Tibial nerve (tissue), 4 donors: ENCODE results near the gene RAB30. TPM values are rescaled to one million over a fixed set of nuclear protein-coding genes. Genes with fewer than 3 reads are reported as not detected.

ENCODE experiments used
- DNase-seq, 2 donors: peaks; one replicate each; pipeline ENCODE4 v3.0.0-alpha.2; 2019; ENCODE audit warnings: low spot score in 2 of 2
- H3K27ac ChIP-seq, 4 donors: fragments of 200-600 bp; sonication (generic) in 3 of 4; one replicate each; pipeline ENCODE4 v1.5.1; 2017 to 2019; ENCODE audit warnings: mild to moderate bottlenecking in 1 of 4
- H3K27me3 ChIP-seq, 2 donors: fragments of 200-600 bp; sonication (generic) in 1 of 2; one replicate each; pipeline versions ENCODE4 v1.5.1 to v1.6.0; 2017 to 2019
- H3K36me3 ChIP-seq, 3 donors: fragments of 200-600 bp; sonication (generic); one replicate each; pipeline ENCODE4 v1.5.1; 2018 to 2019
- H3K4me1 ChIP-seq, 4 donors: fragments of 200-600 bp; sonication (generic) in 3 of 4; one replicate each; pipeline ENCODE4 v1.5.1; 2017 to 2019
- H3K4me3 ChIP-seq, 4 donors: fragments of 200-600 bp; sonication (generic) in 3 of 4; one replicate each; pipeline ENCODE4 v1.5.1; 2017 to 2019; ENCODE audit warnings: mild to moderate bottlenecking in 1 of 4, moderate library complexity in 1 of 4
- H3K9me3 ChIP-seq, 4 donors: fragments of 200-600 bp; sonication (generic) in 3 of 4; one replicate each; pipeline ENCODE4 v1.5.1; 2017 to 2019
- EP300 ChIP-seq, 2 donors: sonication (generic); formaldehyde crosslinking; IDR thresholded peaks; one replicate each; pipeline ENCODE4 v1.6.1; 2017; ENCODE audit warnings: antibody characterized with exemption in 2 of 2, mild to moderate bottlenecking in 1 of 2
- POLR2A ChIP-seq, 2 donors: fragments of 450-650 bp; IDR thresholded peaks; one replicate each; pipeline ENCODE4 v1.6.1; 2017; ENCODE audit warnings: antibody characterized with exemption in 2 of 2, mild to moderate bottlenecking in 2 of 2, moderate library complexity in 2 of 2
- WGBS, 2 donors: methylation state at CpG; one replicate each; pipeline ENCODE4 v1.1.5; 2018; 5-methylcytosine and 5-hydroxymethylcytosine counted together
- total RNA-seq, 4 donors: library from RNA; depleted of rRNA; stranded (reverse); fragments of >200 nt; gene quantifications; one replicate each; pipeline ENCODE4 v1.1.0, GENCODE V29; 2016
- TF ChIP-seq, protein P1 (sequence below), 5 experiments: fragments of 200-600 bp in 3 of 5; fragments of 450-650 bp in 2 of 5; sonication (generic) in 3 of 5; IDR thresholded peaks; one replicate each; pipeline ENCODE4 v1.5.1; 2016 to 2019; ENCODE audit warnings: antibody characterized with exemption in 5 of 5, mild to moderate bottlenecking in 3 of 5, moderate library complexity in 2 of 5

The RAB30 gene
- total RNA-seq, 4 donors from 2014 or later, result 19.8 to 50.4 (median 31.2) TPM

DNA sequence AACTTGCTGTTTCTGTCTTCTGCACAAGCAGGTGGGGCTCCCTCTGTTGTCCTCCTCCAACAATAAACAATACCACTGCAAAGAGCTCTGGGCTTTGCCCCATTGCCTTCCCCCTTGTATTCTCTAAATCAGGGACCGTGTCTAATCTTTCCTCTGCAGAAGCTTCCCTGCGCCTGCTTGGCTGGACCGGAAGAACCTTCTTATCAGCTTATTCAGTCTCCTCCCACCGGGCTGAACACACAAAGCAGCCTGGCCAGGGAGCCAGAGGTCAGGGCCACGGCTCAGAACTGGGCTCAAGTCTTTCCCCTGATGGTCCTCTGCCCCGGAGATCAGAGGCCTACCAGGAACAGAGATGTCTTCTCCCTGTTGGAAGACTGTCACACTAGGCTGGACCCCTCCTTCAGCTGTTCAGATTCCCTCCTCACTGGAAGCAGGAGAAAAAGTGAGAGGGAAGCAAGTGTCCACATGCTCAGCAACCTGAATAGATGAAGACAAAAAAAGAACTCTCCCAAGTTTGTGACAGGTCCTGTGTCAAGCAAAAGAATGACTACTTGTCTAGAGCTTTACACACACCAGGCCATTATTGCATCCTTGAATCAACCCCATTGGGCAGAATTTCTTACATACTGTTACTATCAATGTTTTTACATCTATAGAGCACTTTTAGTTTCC lies 63.7 kb downstream of the RAB30 start:
- DNase-seq, result no peak
- peak overlapping the region in 3 of 4 donors; percentile 41 to 73 (median 53) for H3K27ac ChIP-seq
- H3K4me3 ChIP-seq, result no peak overlapping the region
- no peak for TF ChIP-seq POLR2A (IDR thresholded peaks at IDR 0.05)
- TF ChIP-seq, protein P1, sequence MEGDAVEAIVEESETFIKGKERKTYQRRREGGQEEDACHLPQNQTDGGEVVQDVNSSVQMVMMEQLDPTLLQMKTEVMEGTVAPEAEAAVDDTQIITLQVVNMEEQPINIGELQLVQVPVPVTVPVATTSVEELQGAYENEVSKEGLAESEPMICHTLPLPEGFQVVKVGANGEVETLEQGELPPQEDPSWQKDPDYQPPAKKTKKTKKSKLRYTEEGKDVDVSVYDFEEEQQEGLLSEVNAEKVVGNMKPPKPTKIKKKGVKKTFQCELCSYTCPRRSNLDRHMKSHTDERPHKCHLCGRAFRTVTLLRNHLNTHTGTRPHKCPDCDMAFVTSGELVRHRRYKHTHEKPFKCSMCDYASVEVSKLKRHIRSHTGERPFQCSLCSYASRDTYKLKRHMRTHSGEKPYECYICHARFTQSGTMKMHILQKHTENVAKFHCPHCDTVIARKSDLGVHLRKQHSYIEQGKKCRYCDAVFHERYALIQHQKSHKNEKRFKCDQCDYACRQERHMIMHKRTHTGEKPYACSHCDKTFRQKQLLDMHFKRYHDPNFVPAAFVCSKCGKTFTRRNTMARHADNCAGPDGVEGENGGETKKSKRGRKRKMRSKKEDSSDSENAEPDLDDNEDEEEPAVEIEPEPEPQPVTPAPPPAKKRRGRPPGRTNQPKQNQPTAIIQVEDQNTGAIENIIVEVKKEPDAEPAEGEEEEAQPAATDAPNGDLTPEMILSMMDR (IDR thresholded peaks at IDR 0.05), result no peak
- TF ChIP-seq EP300 (IDR thresholded peaks at IDR 0.05), result peak in 1 of 2 donors; percentile 14
- peaks cover 0 to 65% (median 38%) of the 10 kb centered on the region in 4 donors for H3K4me1 ChIP-seq
- no peaks in the 10 kb centered on the region for H3K36me3 ChIP-seq
- no peaks in the 10 kb centered on the region for H3K27me3 ChIP-seq
- no peaks in the 10 kb centered on the region for H3K9me3 ChIP-seq
- WGBS, 2 donors, result 4 to 6% methylated on average over 6 of the region's 6 CpGs

DNA sequence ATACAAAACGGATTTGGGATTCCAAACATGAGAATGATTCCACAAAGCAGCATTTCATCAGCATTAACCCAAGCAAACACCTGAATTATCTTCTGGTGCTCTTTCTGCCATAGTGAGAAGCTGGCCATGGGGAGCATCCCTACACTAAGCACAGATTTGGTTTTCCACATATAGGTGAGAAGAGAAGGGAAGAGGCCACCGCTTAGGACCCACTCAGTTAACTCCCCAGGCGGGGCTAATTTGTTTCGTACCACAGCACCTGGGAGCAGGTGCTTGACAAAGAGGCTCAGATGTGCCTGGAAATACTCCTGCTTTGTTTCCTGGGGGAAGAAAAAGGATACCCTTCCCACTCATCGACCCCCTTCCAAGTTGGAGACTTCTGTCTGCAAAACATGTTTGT lies 64.2 kb downstream of the RAB30 start:
- no peaks in the 10 kb centered on the region for H3K9me3 ChIP-seq
- H3K36me3 ChIP-seq, result no peaks in the 10 kb centered on the region
- H3K4me3 ChIP-seq, result no peak overlapping the region
- DNase-seq, result no peak
- WGBS, 2 donors, result 70 to 89% methylated on average over 5 of the region's 5 CpGs
- H3K27ac ChIP-seq, result peak overlapping the region in 3 of 4 donors; percentile 41 to 73 (median 53)
- no peaks in the 10 kb centered on the region for H3K27me3 ChIP-seq
- TF ChIP-seq, protein P1 (IDR thresholded peaks at IDR 0.05), result no peak
- TF ChIP-seq EP300 (IDR thresholded peaks at IDR 0.05), result no peak
- peaks cover 0 to 59% (median 36%) of the 10 kb centered on the region in 4 donors for H3K4me1 ChIP-seq

DNA sequence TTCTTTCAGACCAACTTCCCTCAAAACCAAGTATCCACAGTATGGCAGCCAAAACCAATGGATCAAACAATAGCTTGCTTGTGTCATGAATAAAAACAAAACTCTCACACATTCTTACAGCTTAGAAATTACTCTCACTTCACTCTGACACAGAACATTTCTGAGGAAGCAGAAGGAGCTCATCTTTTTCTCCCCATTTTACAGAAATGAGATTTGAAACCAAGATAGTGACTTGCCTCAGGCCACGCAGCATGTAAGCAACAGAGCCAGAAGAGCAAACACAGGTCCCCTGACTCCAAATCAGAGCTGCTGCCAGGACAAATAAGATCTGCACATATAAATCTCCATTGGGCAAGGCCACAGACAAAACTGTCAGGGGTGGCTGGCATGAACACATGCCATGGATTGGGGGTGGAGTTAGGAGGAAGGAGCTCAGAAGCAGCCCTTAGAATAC lies 64.8 kb downstream of the RAB30 start:
- Histone ChIP-seq H3K9me3 (no peaks in the 10 kb centered on the region), H3K36me3 (no peaks in the 10 kb centered on the region), H3K27me3 (no peaks in the 10 kb centered on the region), H3K27ac (peak overlapping the region in 2 of 4 donors; percentile 53 to 73), H3K4me3 (no peak overlapping the region), H3K4me1 (peaks cover 0 to 58% (median 32%) of the 10 kb centered on the region in 4 donors)
- DNase-seq, result no peak
- no peak for TF ChIP-seq POLR2A (IDR thresholded peaks at IDR 0.05)
- TF ChIP-seq EP300 (IDR thresholded peaks at IDR 0.05), result no peak
- TF ChIP-seq, protein P1 (IDR thresholded peaks at IDR 0.05), result no peak
- 48 to 58% methylated on average over 1 of the region's 1 CpG for WGBS, 2 donors

DNA sequence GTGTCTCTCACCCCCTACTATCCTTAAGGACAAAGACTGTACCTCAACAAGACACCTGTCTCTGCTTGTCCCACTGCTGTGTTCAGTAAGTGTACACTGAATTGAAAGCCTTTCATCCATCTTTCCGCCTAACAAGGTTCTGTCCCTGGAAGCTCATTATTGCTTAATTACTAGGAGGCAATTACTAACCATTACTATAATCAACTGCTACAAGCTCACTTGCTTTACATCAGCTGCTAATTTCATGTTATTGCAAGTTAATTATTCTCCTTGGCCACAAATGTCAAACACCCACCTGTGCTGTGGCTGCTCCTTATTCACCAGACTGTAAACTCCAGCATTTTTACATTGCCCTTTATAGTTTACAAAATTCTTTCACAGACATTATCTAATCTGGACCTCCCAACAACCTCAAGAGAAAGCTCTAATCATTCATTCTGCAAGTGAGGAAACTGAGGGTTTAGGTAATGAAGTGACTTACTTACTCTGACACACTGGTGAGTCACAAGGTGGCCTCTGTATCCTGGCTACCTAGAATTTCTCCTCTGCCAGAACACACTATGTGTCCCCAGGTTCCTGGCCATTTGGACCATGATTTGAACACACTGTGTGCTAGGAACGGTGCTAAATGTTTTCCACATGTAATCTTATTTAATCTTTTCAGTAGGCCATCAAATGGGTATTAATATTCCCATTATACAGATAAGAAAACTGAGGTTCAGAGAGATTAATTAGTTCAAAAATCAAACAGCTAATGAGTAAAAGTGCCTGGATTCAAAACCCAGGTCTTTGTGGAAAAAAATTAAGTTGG lies 66.7 kb downstream of the RAB30 start:
- Histone ChIP-seq H3K4me1 (peaks cover 0 to 46% (median 22%) of the 10 kb centered on the region in 4 donors), H3K36me3 (no peaks in the 10 kb centered on the region), H3K27me3 (no peaks in the 10 kb centered on the region), H3K4me3 (no peak overlapping the region), H3K27ac (no peak overlapping the region), H3K9me3 (no peaks in the 10 kb centered on the region)
- DNase-seq, result no peak
- 96 to 98% methylated on average over 2 of the region's 2 CpGs for WGBS, 2 donors
- no peak for TF ChIP-seq EP300 (IDR thresholded peaks at IDR 0.05)
- TF ChIP-seq, protein P1 (IDR thresholded peaks at IDR 0.05), result no peak
- TF ChIP-seq POLR2A (IDR thresholded peaks at IDR 0.05), result no peak

DNA sequence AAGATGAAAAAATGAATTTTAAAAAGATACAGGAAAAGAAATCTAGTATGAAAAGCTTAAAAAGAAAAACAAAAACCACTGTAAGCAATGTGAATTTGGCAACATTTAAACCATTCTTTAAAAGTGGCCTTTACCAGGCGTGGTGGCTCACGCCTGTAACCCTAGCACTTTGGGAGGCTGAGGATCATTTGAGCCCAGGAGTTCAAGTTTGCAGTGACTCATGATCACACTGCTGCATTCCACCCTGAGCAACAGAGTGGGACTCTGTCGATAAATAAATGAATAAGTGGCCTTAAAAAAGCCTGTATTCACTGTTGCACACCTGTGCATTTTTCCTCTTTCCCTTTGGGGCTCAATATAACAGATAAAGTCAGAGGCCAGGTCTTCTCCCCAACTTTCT lies 69.2 kb downstream of the RAB30 start:
- DNase-seq, result no peak
- Histone ChIP-seq H3K4me1 (peaks cover 0 to 40% (median 13%) of the 10 kb centered on the region in 4 donors), H3K4me3 (no peak overlapping the region), H3K36me3 (no peaks in the 10 kb centered on the region), H3K27me3 (no peaks in the 10 kb centered on the region), H3K9me3 (no peaks in the 10 kb centered on the region), H3K27ac (no peak overlapping the region)
- 94 to 95% methylated on average over 3 of the region's 3 CpGs for WGBS, 2 donors
- no peak for TF ChIP-seq POLR2A (IDR thresholded peaks at IDR 0.05)
- TF ChIP-seq, protein P1 (IDR thresholded peaks at IDR 0.05), result no peak
- TF ChIP-seq EP300 (IDR thresholded peaks at IDR 0.05), result no peak
